GM12873 (cell line): ENCODE measurements around the gene TTLL11.

Experiments
- CTCF ChIP-seq: IDR thresholded peaks from 2 replicates; pipeline ENCODE4 v1.5.1; 2012; ENCODE audit warnings: low read depth, mild to moderate bottlenecking, moderate library complexity, low read length, control low read depth; ENCODE audit not compliant: insufficient read depth; ENCODE audit errors: missing control alignments

TTLL11 gene

GRCh38 chr9:121952611-121953010 is 140.5 kb downstream of the TTLL11 start:
- no peak for TF ChIP-seq CTCF

- no peak for TF ChIP-seq CTCF
Measured at GRCh38 chr9:121950866-121951265, 142.2 kb downstream of the TTLL11 start.

GRCh38 chr9:121950441-121950840 is 142.7 kb downstream of the TTLL11 start:
- no peak for TF ChIP-seq CTCF

- TF ChIP-seq CTCF, result no peak
Measured at GRCh38 chr9:121949766-121950165, 143.3 kb downstream of the TTLL11 start.

- TF ChIP-seq CTCF, result no peak
Measured at GRCh38 chr9:121949364-121949763, 143.7 kb downstream of the TTLL11 start.

- no peak for TF ChIP-seq CTCF
Measured at GRCh38 chr9:121947775-121948174, 145.3 kb downstream of the TTLL11 start.

- TF ChIP-seq CTCF, result no peak
Measured at GRCh38 chr9:121946465-121946864, 146.6 kb downstream of the TTLL11 start.
